HG03066 (cell line): ENCODE results near the gene ELMO3.

ENCODE experiments used
- ATAC-seq: cut with Tn5 transposase; IDR thresholded peaks from one replicate; pipeline ENCODE4 v1.9.1; 2021; ENCODE audit warnings: low read depth; ENCODE audit not compliant: unreplicated experiment

ELMO3 gene

GRCh38 chr16:67193536-67193935 lies 5.4 kb upstream of the ELMO3 start:
- ATAC-seq = no peak

- ATAC-seq = no peak
Measured at GRCh38 chr16:67194260-67194659, 4.7 kb upstream of the ELMO3 start.

- ATAC-seq = no peak
Measured at GRCh38 chr16:67195676-67196075, 3.3 kb upstream of the ELMO3 start.

- no peak for ATAC-seq
Measured at GRCh38 chr16:67196881-67197280, 2.0 kb upstream of the ELMO3 start.

GRCh38 chr16:67197704-67198103 lies 1.2 kb upstream of the ELMO3 start:
- no peak for ATAC-seq

GRCh38 chr16:67198238-67198734 lies 645 bp upstream of the ELMO3 start:
- no peak for ATAC-seq

GRCh38 chr16:67199808-67200198 lies 872 bp downstream of the ELMO3 start:
- ATAC-seq = no peak

GRCh38 chr16:67200491-67200890 lies 1.6 kb downstream of the ELMO3 start:
- ATAC-seq = no peak

- ATAC-seq = no peak
Measured at GRCh38 chr16:67201411-67202345, 2.7 kb downstream of the ELMO3 start.

- ATAC-seq = no peak
Measured at GRCh38 chr16:67202426-67202825, 3.5 kb downstream of the ELMO3 start.

GRCh38 chr16:67202956-67203493 lies 4.1 kb downstream of the ELMO3 start:
- no peak for ATAC-seq

- ATAC-seq = no peak
Measured at GRCh38 chr16:67204076-67204475, 5.1 kb downstream of the ELMO3 start.

GRCh38 chr16:67206129-67206837 lies 7.4 kb downstream of the ELMO3 start:
- no peak for ATAC-seq

GRCh38 chr16:67206838-67207248 lies 7.9 kb downstream of the ELMO3 start:
- ATAC-seq = no peak

GRCh38 chr16:67207249-67208091 lies 8.5 kb downstream of the ELMO3 start:
- no peak for ATAC-seq

- ATAC-seq = no peak
Measured at GRCh38 chr16:67208154-67208896, 9.4 kb downstream of the ELMO3 start.

- no peak for ATAC-seq
Measured at GRCh38 chr16:67209565-67209964, 10.6 kb downstream of the ELMO3 start.

- ATAC-seq = no peak
Measured at GRCh38 chr16:67210069-67210937, 11.4 kb downstream of the ELMO3 start.

- no peak for ATAC-seq
Measured at GRCh38 chr16:67211674-67212073, 12.7 kb downstream of the ELMO3 start.
